GM12873 (cell line): ENCODE data around the gene MYT1.

Experiments
- TF ChIP-seq, protein P1 (sequence below): IDR thresholded peaks from 2 replicates; pipeline ENCODE4 v1.5.1; 2012; ENCODE audit warnings: low read depth, mild to moderate bottlenecking, moderate library complexity, low read length, control low read depth; ENCODE audit not compliant: insufficient read depth; ENCODE audit errors: missing control alignments

The MYT1 gene

GRCh38 chr20:64196847-64197306 is 32.6 kb downstream of the MYT1 start:
- TF ChIP-seq, protein P1, sequence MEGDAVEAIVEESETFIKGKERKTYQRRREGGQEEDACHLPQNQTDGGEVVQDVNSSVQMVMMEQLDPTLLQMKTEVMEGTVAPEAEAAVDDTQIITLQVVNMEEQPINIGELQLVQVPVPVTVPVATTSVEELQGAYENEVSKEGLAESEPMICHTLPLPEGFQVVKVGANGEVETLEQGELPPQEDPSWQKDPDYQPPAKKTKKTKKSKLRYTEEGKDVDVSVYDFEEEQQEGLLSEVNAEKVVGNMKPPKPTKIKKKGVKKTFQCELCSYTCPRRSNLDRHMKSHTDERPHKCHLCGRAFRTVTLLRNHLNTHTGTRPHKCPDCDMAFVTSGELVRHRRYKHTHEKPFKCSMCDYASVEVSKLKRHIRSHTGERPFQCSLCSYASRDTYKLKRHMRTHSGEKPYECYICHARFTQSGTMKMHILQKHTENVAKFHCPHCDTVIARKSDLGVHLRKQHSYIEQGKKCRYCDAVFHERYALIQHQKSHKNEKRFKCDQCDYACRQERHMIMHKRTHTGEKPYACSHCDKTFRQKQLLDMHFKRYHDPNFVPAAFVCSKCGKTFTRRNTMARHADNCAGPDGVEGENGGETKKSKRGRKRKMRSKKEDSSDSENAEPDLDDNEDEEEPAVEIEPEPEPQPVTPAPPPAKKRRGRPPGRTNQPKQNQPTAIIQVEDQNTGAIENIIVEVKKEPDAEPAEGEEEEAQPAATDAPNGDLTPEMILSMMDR, result no peak

- TF ChIP-seq, protein P1, result no peak
Measured at GRCh38 chr20:64198347-64198746, 34.1 kb downstream of the MYT1 start.

GRCh38 chr20:64199395-64199794 is 35.1 kb downstream of the MYT1 start:
- TF ChIP-seq, protein P1, result no peak

DNA sequence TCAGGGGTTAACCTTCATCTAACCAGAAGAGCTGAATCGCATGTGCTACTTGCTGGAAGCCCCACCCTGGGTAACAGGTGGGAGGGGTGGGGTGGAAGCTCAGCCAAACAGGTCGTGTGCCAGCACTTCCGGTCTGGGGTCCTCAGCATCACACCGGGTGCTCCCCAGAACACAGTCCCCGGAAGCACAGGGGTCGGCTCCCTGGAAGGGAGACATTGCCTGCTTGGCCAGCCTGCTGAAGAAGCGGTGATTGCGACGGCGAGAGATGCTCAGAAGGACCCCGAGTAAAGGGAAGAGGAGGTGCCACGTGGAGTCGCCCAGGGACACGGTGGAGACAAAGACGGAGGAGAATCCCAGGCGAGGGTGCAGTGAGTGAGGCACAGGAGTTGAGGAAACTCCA is 36.5 kb downstream of the MYT1 start:
- TF ChIP-seq, protein P1, result no peak

GRCh38 chr20:64201653-64202052 is 37.4 kb downstream of the MYT1 start:
- TF ChIP-seq, protein P1, result no peak

DNA sequence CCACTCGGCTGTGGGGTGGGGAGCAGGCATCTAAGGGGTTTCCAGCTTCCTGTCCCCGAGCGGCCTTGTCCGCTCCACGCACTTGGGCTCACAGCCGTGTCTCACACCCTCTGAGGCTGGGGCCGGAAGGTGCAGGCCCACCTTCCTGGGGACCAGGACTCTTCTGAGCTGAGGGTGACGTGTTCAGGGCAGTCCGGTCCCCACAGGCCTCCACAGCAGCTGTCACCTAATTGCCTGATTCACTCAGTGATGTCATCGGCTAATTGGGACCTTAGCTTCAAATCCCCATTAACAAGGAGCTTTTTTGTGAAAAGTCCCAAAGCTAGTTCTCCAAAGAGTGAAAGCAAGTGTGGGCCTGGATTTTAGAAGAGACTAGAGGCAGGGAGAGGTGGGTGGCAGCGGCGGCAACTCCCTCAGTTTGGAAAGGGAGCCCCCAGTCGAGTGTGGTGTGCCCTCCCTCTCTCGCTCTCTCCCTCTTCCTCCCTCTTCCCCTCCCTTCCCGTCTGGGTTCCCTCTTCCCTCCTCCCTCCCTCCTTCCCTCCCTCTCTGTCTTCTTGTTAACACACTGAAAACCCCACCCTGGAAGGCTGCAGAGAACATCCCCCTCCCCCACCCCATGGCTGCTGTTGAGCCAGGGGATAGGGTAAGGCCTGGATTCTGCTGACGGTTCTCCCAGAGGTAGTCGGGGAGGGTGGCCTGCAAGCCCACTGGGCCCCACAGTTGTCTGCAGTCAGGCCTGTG is 39.0 kb downstream of the MYT1 start:
- TF ChIP-seq, protein P1, result no peak

- TF ChIP-seq, protein P1, result no peak
Measured at GRCh38 chr20:64205611-64206026, 41.4 kb downstream of the MYT1 start.

- TF ChIP-seq, protein P1, result no peak
Measured at GRCh38 chr20:64206614-64207013, 42.4 kb downstream of the MYT1 start.
